Memory B cell (primary cell): ENCODE results near the gene SLC9A9.

Experiments
- ATAC-seq: fragments of 150-1000 bp; cut with Tn5 transposase; 2 replicates; pipeline ENCODE4 v1.10.0; 2021; ENCODE audit warnings: low read depth, mild to moderate bottlenecking, moderate library complexity
- DNase-seq, 2 donors: peaks; one replicate each; pipeline ENCODE4 v3.0.0; 2022; ENCODE audit warnings: low spot score in 2 of 2
- H3K27ac Mint-ChIP-seq: one replicate; pipeline ENCODE4 v1.8.0; 2022; ENCODE audit warnings: mild to moderate bottlenecking, moderate library complexity, mixed read lengths
- H3K27me3 Mint-ChIP-seq: one replicate; pipeline ENCODE4 v1.8.0; 2022; ENCODE audit warnings: mixed read lengths
- H3K36me3 Mint-ChIP-seq: one replicate; pipeline ENCODE4 v1.8.0; 2022; ENCODE audit warnings: mild to moderate bottlenecking, mixed read lengths
- H3K4me1 Mint-ChIP-seq: one replicate; pipeline ENCODE4 v1.8.0; 2022; ENCODE audit warnings: mixed read lengths
- H3K4me3 Mint-ChIP-seq: one replicate; pipeline ENCODE4 v1.8.0; 2022; ENCODE audit warnings: mild to moderate bottlenecking, moderate library complexity, mixed read lengths
- H3K9me3 Mint-ChIP-seq: one replicate; pipeline ENCODE4 v1.8.0; 2022; ENCODE audit warnings: mixed read lengths

Gene SLC9A9

DNA sequence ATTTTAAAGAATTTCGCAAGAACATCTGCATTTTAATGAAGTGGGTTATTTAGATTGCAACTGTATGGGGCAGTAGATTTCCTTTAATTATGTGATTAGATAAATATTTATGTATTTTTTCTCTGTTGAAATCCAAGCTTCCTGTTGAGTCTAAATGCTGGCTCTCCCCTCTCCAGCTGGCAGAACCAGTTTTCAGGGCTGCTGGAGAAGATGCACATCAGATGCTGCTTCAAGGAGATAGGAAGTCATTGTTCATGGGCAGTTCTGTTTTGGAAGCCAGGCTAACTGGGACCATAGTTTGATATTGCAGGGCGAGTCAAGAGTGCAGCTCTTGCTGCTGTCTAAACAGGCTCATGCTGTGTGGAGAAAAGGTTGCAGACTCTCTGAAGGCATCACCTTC, 97.4 kb downstream of the SLC9A9 start:
- no peak overlapping the region for H3K27ac Mint-ChIP-seq
- DNase-seq (no peak), ATAC-seq (no peak)
- H3K4me3 Mint-ChIP-seq = no peak overlapping the region
- no peaks in the 10 kb centered on the region for H3K27me3 Mint-ChIP-seq
- peaks cover 2% of the 10 kb centered on the region for H3K36me3 Mint-ChIP-seq
- no peaks in the 10 kb centered on the region for H3K9me3 Mint-ChIP-seq
- H3K4me1 Mint-ChIP-seq = peaks cover 9% of the 10 kb centered on the region

DNA sequence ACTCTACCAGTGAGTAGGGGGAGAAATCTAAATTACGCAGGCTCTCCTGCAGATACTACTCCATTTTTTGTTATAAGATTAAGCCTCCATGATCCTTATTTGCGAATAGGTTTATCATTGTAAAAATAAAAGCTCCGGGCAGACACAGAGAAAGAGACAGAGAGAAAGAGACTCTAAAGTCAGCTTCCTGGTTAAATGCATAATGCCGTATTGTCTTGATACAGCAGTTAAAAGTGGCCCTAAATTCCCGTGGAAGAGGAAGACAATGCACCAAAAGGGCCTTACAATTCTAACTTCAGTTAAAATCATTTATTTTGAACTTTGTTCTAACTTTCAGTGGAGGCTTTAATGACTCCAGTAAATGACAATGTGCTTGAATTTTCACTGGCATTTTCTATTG, 98.3 kb downstream of the SLC9A9 start:
- no peaks in the 10 kb centered on the region for H3K27me3 Mint-ChIP-seq
- no peak for ATAC-seq
- H3K27ac Mint-ChIP-seq = no peak overlapping the region
- DNase-seq = no peak
- H3K4me1 Mint-ChIP-seq = peaks cover 9% of the 10 kb centered on the region
- no peaks in the 10 kb centered on the region for H3K9me3 Mint-ChIP-seq
- peaks cover 4% of the 10 kb centered on the region for H3K36me3 Mint-ChIP-seq
- no peak overlapping the region for H3K4me3 Mint-ChIP-seq

DNA sequence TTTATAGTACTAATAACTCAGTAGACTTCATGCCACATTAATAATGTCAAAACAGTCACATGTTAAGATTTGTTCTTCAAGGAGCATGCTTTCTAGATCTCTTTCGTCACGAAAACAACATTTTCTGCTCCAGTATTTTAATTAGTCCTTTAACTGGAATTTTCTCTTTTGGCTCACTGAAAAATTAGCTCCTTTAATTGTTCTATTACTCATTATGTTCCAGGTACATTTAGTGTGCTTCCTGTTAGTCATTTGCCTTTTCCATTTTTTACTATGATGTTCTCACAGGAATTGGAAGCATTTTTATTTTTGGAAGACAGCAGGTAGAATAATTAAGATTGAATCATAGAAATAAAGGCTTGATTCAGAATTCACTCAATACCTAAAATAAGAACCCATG, 111.2 kb downstream of the SLC9A9 start:
- Mint-ChIP-seq H3K36me3 (peaks cover 18% of the 10 kb centered on the region), H3K4me3 (no peak overlapping the region), H3K4me1 (no peaks in the 10 kb centered on the region), H3K9me3 (peaks cover 8% of the 10 kb centered on the region), H3K27me3 (no peaks in the 10 kb centered on the region), H3K27ac (no peak overlapping the region)
- no peak for DNase-seq
- ATAC-seq = no peak

DNA sequence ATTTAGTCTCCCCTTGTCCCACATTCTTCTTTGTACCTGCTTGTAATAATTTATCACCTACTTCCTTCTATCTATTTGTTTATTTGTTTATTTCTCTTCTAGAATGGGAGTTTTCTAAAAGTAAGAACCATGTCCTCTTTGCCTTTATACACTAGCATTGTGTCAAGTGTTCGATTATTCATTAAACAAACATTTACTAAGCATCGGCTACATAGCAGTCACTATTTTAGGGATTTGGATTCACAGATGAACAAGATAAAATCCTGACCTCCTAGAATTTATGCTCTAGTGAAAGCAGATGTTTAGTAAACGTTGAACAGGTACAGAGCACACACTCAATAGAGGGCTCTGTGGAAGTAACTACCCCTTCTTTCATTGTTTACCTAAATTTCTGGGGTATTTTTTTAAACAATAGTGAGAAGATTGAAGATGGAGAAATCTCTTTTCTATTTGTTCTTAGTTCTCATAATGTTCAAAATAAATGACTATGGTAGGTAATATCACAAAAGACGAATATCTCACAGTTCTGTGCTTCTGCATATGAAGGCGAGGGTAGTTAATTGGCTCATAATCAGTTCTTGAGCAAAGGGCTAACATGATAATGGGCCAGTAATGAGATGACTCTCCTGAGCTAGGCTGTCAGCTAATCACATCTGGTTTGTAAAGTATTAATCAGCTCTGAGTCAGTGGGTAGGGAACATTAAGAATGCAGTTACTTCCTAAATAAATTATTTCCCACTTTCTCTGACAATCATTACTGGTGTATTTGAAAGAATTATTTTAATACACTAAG, 111.9 kb downstream of the SLC9A9 start:
- Mint-ChIP-seq H3K27me3 (no peaks in the 10 kb centered on the region), H3K4me3 (no peak overlapping the region), H3K27ac (no peak overlapping the region), H3K4me1 (no peaks in the 10 kb centered on the region), H3K36me3 (peaks cover 16% of the 10 kb centered on the region), H3K9me3 (peaks cover 6% of the 10 kb centered on the region)
- ATAC-seq (no peak), DNase-seq (no peak)

DNA sequence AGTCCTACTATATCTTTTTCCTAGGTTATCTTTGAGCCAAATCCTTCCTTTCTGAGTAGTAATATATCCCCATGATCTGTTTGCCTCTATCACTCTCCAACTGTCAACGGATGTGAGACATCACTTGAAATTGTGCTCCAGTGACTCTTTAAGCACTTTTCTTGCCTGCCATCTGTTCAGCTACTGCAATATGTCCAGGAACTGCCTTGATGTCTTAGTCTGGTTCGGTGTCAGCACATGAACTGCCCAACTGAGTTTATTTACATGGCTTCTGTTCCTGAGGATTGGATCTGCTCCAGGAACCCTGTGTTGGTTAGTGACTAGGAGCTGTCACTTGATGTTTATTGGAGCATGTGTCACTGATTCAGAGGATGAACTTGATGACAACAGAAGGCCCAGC, 116.5 kb downstream of the SLC9A9 start:
- H3K4me1 Mint-ChIP-seq = peaks cover 3% of the 10 kb centered on the region
- no peak overlapping the region for H3K4me3 Mint-ChIP-seq
- no peaks in the 10 kb centered on the region for H3K27me3 Mint-ChIP-seq
- H3K36me3 Mint-ChIP-seq = peaks cover 15% of the 10 kb centered on the region
- H3K9me3 Mint-ChIP-seq = no peaks in the 10 kb centered on the region
- H3K27ac Mint-ChIP-seq = no peak overlapping the region
- ATAC-seq (no peak), DNase-seq (no peak)

DNA sequence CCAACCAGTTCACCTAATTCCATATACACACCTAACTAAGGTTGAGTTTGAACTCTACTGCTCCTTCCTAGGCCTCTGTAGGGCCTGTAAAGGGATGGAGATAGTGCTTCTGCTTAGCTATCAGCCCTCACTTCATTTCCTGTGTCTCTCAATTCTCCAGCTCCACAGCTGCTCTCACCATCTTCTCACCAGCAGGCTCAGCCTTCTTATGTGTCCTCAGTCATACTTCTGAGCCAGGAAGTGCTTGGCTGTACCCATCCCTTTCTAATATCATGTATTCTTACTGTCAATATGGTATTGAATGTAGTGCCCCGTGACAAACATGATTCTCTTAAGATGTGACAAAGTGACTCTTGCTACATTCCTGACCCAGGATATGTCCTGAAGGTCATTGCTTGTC, 116.9 kb downstream of the SLC9A9 start:
- Mint-ChIP-seq H3K9me3 (no peaks in the 10 kb centered on the region), H3K4me3 (no peak overlapping the region), H3K36me3 (peaks cover 15% of the 10 kb centered on the region), H3K27ac (no peak overlapping the region), H3K4me1 (peaks cover 3% of the 10 kb centered on the region), H3K27me3 (no peaks in the 10 kb centered on the region)
- ATAC-seq (no peak), DNase-seq (no peak)

DNA sequence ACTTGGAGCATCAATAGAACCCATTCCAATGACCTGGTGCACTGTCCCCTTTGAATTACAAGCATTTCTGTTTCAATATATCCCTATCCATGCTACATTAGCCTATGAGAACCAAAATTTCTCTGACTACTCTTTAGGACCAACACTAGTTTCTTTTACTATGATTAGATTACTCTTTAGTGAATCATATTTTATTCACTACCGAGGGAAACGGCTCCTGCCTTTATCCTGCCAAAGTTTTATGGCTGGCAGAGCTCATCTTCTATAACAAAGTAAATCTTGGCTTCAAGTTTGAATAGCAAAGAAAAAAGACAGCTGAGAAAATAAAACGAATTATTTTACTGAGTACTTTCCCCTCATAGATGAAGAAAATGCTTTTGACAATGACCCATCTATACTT, 120.9 kb downstream of the SLC9A9 start:
- H3K36me3 Mint-ChIP-seq = peaks cover 15% of the 10 kb centered on the region
- no peaks in the 10 kb centered on the region for H3K27me3 Mint-ChIP-seq
- no peak for ATAC-seq
- peaks cover 3% of the 10 kb centered on the region for H3K4me1 Mint-ChIP-seq
- H3K9me3 Mint-ChIP-seq = peaks cover 1% of the 10 kb centered on the region
- no peak overlapping the region for H3K4me3 Mint-ChIP-seq
- H3K27ac Mint-ChIP-seq = no peak overlapping the region
- no peak for DNase-seq

DNA sequence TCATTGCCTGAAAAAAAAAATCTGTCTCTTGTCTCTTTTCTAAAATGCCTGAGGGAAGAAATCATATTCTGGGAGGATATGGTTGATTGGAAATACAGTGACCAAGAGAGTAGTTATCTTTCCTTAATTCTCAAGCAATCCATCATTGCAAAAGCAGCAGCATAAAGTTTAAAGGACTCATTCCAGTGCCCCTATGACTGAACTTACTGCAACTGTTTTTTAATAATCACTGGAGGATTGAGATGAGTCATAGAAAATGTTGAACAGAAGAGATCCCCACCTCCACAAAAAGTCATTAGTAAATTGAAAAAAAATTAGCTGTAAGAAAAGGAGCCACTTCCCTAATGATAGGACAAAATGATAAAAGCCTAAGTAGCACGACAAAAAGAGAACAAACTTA, 121.5 kb downstream of the SLC9A9 start:
- Mint-ChIP-seq H3K4me1 (peaks cover 3% of the 10 kb centered on the region), H3K36me3 (peaks cover 15% of the 10 kb centered on the region), H3K4me3 (no peak overlapping the region), H3K9me3 (peaks cover 1% of the 10 kb centered on the region), H3K27me3 (no peaks in the 10 kb centered on the region), H3K27ac (no peak overlapping the region)
- ATAC-seq (no peak), DNase-seq (no peak)

DNA sequence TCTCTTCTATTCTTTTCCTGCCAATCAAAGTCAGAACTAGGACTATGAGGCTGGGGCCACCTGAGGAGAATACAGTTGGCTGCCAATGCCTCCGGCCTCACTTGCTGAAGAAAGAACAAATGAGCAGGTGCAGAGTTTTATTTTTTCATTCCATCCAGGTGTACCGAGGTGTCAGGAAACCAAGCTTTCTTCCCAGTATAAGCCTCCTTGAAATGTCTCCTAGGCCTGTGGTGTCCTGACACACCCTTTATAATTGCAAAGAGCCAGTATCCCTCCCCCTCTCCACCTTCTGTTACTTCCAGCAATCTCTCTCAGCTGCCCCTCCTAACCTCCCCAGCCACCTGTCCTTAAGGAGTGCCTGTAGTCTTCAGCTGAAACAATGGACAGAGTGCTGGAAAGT, 127.9 kb downstream of the SLC9A9 start:
- no peak for ATAC-seq

DNA sequence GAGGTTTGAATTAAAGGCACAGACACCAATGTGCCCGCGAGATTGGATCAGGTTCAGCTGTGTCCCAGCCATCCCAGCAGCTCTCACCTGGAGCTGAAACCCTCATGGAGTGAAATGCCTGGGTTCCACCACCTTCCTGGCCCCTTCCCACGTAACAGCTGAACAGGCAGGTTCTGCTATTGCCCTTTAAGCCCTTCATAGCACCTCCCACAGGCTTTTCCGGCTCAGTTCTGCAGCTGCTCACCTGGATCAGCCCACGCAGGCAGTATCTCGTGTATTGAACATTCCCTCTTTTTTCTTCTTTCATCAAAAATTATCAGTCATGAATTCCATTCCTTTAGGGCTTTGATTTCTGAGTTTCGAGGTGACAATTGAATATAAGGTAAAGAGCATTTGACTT, 129.8 kb downstream of the SLC9A9 start:
- Mint-ChIP-seq H3K4me3 (no peak overlapping the region), H3K36me3 (peaks cover 8% of the 10 kb centered on the region), H3K27ac (no peak overlapping the region), H3K27me3 (no peaks in the 10 kb centered on the region), H3K4me1 (no peaks in the 10 kb centered on the region), H3K9me3 (peaks cover 1% of the 10 kb centered on the region)
- no peak for ATAC-seq
- no peak for DNase-seq

More for the DNA sequence above, 127.9 kb downstream of the SLC9A9 start:
- peaks cover 2% of the 10 kb centered on the region for H3K9me3 Mint-ChIP-seq
- H3K27me3 Mint-ChIP-seq = no peaks in the 10 kb centered on the region
- H3K4me1 Mint-ChIP-seq = no peaks in the 10 kb centered on the region
- H3K36me3 Mint-ChIP-seq = peaks cover 10% of the 10 kb centered on the region
- no peak overlapping the region for H3K27ac Mint-ChIP-seq
- no peak for DNase-seq
- H3K4me3 Mint-ChIP-seq = no peak overlapping the region

DNA sequence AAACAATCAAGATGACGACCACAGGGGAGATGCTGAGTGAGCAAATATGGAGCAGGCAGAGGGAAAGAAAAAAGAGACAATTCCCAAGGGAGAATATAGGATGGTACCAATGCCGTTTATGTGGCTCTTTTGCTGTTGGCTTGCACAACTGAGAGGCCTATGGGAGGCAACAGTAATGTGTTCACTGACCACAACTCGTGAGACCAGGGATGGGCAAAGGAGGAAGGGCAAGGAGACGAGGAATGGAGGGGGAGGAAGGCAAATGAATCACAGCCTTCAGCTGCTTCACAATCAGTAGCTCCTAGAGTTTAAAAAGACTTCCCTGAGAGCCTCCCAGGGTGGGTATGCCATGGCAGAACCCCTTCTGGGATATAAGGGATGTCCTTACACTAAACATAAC, 131.5 kb downstream of the SLC9A9 start:
- DNase-seq = no peak
- no peak for ATAC-seq
- Mint-ChIP-seq H3K27me3 (no peaks in the 10 kb centered on the region), H3K4me3 (no peak overlapping the region), H3K4me1 (peaks cover 2% of the 10 kb centered on the region), H3K27ac (no peak overlapping the region), H3K9me3 (peaks cover 1% of the 10 kb centered on the region), H3K36me3 (peaks cover 6% of the 10 kb centered on the region)

DNA sequence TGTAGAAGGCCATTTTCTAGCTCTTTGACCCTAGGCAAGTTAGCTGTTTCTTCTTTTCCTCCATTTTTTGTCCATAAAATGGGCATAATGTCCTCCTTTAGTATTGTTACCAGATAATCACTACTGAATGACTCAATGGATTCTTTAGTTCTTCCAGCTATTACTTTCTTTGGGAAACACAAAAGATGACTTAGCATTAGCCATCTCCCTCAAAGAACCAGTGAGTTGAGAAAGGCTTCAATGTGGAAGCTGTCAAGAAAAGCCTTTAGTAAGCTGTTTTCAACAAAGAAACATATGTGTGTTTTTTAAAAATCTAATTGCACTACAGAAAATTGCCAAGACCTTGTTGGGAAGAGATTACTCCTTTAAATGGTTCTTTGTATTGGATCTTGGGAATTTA, 135.7 kb downstream of the SLC9A9 start:
- Mint-ChIP-seq H3K27me3 (no peaks in the 10 kb centered on the region), H3K4me1 (peaks cover 2% of the 10 kb centered on the region), H3K9me3 (no peaks in the 10 kb centered on the region), H3K4me3 (no peak overlapping the region), H3K27ac (no peak overlapping the region), H3K36me3 (peaks cover 3% of the 10 kb centered on the region)
- no peak for DNase-seq
- no peak for ATAC-seq

DNA sequence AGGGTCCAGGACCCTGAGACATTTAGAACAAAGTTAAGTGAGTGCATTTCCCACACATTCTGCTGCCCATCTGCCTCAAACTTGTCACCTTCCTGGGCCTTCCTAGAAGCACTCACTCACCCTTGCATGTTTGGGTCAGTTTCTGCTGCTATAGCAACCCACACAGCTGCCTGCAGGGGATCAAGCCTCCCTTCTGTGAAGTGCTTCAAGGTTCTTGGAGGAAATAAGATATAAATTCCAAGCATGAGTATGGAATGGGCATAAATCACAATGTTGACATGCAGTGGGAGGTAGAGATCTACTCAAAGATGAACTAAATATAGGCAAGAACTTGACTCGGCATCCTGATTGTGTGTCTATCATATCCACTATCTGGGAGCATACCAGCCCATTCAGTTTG, 140.4 kb downstream of the SLC9A9 start:
- Mint-ChIP-seq H3K9me3 (peaks cover 1% of the 10 kb centered on the region), H3K4me3 (no peak overlapping the region), H3K36me3 (peaks cover 3% of the 10 kb centered on the region), H3K4me1 (peaks cover under 1% of the 10 kb centered on the region), H3K27me3 (no peaks in the 10 kb centered on the region), H3K27ac (no peak overlapping the region)
- ATAC-seq (no peak), DNase-seq (no peak)

DNA sequence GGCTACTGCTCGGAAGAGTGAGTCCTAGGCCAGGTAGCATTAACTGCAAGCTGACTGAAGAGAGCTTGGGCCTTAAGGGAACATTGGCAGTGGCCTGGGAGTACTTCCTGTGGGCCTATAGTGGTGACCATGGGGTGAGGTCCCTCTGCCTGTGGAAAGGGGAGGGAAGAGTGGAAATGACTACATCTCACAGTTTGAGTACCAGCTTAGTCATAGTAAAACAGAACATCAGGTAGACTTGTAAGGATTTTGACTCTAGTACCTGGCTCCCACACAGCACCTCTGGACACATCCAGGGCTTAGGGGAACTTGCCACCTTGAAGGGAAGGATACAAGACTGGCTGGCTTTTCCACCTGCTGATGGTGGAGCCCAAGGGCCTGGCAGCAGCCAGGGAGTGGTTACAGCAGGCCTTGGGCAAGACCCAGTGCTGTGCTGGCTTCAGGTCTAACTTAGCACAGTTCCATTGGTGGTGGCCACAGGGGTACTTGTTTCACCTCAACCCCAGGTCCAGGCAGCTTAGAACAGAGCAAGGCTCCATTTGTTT, 147.8 kb downstream of the SLC9A9 start:
- no peak overlapping the region for H3K27ac Mint-ChIP-seq
- ATAC-seq = no peak
- no peaks in the 10 kb centered on the region for H3K27me3 Mint-ChIP-seq

DNA sequence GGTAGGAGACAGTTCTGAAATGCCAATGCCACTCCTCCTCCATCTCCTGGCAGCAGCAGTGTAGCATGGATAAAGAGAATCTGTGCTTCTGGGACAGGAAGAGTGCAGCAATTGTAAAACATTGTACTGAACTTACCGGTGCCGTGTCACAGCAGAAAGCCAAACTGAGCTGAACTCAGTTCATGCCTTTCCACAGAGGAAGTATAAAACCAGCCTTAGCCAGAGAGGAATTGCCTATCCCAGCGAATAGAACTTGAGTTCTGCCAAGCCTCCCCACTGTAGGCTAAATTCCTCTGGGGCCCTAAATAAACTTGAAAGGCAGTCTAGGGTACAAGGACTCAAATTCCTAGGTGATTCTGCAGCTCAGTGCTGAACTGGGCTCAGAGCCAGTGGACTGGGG, 148.8 kb downstream of the SLC9A9 start:
- no peak overlapping the region for H3K4me3 Mint-ChIP-seq
- H3K36me3 Mint-ChIP-seq = peaks cover 7% of the 10 kb centered on the region
- no peak overlapping the region for H3K27ac Mint-ChIP-seq
- DNase-seq = no peak
- H3K27me3 Mint-ChIP-seq = no peaks in the 10 kb centered on the region
- no peak for ATAC-seq
- H3K9me3 Mint-ChIP-seq = peaks cover 2% of the 10 kb centered on the region
- no peaks in the 10 kb centered on the region for H3K4me1 Mint-ChIP-seq

More for the DNA sequence above, 147.8 kb downstream of the SLC9A9 start:
- no peak overlapping the region for H3K4me3 Mint-ChIP-seq
- no peak for DNase-seq
- peaks cover 3% of the 10 kb centered on the region for H3K9me3 Mint-ChIP-seq
- H3K36me3 Mint-ChIP-seq = peaks cover 5% of the 10 kb centered on the region
- H3K4me1 Mint-ChIP-seq = no peaks in the 10 kb centered on the region
